GM19193 (cell line): Measurements from ENCODE around the gene PTPRN2.

ENCODE experiments used
- POLR2A ChIP-seq: IDR thresholded peaks from 4 replicates; pipeline ENCODE4 v1.6.1; 2011; ENCODE audit not compliant: insufficient read depth, insufficient read length; ENCODE audit errors: extremely low read depth

Gene PTPRN2

DNA sequence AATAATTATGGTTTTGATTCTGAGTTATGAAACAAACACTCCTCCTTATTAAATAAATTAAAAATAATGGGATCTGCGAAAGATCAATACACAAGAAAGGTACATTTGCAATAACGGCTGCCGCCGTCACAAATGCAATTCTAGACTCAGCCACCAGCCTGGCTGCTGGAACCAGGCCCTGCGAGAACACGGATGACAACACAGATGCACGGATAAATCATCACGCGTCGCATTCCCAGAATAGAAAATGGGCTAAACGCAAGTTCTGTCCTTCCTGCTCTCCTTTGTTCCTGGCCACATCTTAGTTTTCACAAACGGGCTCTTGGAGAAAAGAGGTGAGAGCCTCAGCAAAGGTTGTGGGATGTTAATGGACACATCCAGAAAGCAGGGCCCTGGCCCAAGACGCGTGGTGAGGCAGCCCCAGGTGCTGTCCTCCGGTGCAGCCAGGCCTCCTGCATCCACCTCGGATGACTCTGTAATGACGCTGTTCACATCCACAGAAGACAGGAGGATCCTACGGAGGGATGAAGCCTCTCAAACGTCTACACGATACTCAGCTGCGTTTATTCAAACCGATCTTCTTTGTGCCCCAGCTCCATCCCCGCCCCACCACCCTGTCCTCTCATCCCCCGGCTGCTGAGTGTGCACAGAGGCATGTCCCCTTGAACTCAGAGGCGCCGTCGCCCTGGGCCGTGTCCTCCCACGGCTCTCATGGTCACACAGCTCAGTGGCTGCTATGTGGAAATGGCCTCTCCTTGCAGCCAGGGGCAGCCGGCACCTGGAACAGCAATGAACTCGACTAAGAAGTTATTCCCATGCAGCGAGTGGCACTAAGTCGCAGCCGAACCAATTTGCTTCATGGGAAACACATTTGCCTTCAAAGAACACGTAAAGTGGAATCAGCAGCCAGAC is 197.9 kb downstream of the PTPRN2 start:
- TF ChIP-seq POLR2A, result no peak

DNA sequence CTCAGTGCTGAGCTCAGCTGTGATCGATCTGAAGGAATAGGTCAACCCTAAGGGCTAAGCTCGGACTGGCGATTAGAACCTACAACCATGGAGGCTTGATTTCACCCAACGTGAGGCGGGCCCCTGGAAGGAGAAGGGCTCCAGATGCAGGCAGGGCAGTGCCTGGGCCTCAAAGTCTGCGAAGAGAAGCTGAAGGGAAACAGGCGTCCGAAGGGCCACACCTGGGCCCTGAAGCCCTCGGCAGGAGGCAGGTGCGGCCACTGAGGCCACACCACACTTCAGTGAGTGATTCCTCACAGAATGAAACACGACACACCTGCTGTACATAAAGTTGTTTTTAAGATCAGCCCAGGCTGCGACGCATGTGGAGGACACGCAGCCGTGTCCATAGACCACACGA is 198.7 kb downstream of the PTPRN2 start:
- TF ChIP-seq POLR2A, result no peak

DNA sequence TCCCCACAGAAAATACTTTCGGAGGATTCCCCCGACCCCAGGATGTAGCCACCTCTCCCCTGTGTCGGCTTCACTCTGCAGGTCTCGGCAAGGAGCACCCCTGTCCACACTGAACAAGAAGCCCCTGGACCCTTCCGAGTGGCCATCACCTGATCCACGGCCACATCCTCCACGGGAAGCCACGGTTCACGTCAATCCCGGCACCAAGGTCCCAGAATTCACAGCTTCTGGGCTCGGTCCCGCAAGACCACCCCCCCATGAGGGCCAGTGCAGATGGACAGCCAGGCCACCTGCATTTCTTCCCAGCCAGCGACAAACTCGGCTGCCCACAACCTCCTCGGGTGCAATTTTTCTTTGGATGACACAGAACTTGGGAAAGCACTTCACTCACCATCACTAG is 199.6 kb downstream of the PTPRN2 start:
- no peak for TF ChIP-seq POLR2A

DNA sequence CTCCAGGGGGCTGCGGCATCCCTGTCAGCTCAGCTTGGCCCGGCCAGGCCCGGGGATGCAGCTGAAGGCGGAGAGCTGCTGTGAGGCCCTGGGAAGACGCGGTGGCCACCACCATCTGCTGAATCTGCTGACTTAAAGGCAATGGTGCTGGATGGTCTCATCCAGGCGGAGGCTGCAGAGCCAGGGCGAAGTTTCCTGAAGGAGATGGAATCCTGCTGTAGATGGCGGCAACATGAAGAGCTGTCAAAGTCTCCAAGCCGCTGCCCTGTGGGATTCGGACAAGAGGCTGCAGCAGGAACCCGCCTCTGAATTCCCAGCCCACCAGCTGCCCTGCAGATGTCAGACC is 200.1 kb downstream of the PTPRN2 start:
- no peak for TF ChIP-seq POLR2A

DNA sequence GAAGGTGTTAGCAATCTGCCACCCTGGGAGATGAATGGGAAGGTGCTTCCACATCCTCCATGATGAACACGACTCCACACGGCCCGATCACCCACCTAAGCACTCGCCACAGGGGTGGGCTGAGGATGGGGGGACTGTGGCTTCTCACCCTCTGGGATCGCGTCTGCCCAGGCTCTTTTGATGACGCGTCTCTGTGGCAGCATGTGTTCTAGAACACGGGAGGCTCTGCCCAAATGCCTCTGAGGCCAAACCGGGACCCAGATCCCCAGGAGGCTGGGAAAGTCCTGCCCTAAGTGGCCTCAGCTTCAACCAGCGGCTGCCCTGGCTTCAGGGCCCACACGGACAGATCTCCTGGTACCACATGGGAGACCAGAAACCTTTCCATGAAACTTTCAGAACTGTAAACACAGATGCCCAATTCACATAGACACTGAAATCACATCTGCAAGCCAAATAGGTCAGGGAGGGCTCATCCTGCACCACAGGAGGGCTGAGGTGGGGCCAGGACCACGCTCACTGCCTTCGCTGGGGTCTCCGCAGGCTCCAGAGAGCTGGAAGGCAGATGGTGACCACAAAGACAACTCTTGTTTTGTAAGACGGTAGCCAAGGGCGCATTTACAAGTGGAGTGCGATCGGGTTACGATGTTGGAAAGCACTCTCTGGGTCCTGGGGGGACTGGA is 200.6 kb downstream of the PTPRN2 start:
- no peak for TF ChIP-seq POLR2A

DNA sequence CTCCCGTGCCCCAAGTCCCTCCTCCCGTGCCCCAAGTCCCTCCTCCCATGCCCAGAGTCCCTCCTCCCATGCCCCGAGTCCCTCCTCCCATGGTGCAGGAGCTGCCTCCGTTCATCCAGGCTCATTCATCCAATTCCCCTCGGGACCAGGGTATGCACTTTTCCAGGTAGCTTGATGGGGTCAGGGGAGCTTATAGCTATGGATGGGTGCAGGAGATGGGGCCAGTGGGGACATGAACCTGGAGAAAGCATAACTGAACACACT is 201.3 kb downstream of the PTPRN2 start:
- TF ChIP-seq POLR2A, result no peak

DNA sequence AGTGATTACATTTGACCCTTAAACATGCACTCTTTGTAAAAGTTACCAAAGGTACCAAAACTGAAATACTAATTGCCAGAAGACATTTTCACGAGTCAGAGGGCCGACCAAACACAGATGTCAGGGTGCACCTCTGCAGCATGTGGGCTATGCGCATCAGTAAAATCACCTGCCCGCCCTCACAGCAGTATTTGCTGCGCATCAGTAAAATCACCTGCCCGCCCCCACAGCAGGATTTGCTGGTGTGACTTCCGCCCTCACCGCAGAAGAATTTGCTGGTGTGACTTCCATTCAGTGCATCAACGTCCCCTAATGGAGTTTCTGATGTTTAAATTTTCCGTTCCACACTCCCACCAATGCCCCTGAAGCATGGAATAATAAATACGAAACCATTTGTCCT is 202.9 kb downstream of the PTPRN2 start:
- no peak for TF ChIP-seq POLR2A

DNA sequence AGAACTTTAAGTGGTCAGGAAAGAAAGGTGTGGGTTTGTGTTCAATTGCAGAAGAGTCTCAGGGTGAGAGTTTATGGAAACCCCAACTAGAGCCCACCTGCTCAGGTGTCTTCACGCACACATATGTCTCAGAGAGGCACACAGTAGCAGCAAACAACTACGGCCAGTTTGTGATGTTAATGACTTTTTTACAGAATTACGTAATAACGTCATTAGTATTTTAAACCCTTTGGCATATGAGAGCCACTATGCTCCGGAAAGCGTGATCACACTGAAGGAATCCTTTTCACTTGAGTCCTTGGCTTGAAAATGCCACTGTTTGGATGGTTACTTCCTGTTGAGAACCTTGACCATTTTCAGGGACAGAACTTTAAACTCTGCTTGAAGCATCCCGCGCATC is 204.0 kb downstream of the PTPRN2 start:
- TF ChIP-seq POLR2A, result no peak

DNA sequence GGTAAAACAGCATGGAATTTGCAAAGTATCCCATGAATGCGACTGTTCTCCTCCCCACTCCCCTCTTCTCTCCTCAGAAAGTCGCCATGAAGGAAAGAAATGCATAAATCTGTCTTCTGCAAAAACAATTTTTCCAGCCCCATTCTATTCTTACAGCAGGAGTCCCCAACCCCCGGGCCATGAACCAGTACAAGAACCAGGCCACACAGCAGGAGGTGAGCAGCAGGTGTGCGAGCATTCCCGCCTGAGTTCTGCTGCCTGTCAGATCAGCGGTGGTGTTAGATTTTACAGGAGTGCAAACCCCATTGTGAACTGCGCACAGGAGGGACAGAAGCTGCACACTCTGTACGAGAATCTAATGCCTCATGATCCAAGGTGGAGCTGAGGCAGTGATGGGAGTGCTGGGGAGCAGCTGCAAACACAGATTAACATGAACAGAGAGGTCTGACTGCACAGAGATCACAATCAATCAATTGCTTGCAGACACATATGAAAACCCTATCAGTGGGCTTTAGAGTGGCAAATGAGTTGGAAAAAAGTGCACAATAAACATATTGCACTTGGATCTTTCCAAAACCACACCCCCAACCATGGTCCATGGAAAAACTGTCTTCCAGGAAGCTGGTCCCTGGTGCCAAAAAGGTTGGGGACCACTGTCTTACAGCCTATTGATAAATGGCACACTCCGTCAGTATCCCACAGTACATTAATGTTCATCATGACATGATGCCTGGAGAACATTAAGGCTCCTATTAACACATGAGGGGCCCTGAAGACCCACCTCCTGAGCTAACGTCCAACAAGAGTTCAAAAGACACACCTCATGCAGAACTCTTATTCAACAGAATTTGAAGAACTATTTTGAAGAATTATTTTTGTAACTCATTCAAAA is 205.0 kb downstream of the PTPRN2 start:
- no peak for TF ChIP-seq POLR2A

DNA sequence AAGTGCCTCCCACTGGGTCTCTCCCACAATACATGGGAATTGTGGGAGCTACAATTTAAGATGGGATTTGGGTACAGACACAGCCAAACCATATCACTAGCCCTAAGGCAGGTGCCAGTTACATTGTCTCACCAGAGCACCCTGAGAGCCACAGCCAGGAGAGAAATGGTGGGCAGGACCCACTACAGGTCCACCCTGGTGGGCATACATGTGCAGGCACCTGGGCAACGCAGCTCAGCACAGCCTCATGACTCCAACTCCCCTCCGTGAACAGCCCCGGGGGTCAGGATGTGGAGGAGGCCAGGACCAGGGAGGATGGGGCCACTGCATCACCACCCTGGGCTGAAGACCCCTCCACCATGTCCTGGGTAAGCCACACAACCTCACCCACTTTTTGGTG is 205.7 kb downstream of the PTPRN2 start:
- TF ChIP-seq POLR2A, result no peak

DNA sequence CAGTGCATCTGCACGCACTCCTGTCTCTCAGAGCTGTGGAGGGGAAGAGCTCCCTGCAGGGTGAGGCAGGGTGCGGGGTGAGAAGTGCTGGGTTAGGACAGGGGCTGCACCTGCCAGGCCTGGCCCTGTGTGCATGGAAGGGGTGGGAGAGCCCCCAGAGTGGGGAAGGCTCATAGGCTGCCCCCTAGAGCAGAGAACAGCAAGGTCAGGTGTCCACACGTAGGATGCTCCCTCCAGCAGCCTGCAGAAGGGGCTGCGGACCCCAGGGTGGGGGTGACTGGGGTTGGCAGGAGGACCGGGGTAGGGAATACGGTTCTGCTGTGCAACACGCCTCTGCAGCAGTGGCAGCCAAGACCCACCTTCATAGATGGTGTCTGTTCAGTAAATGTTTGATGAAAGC is 208.6 kb downstream of the PTPRN2 start:
- no peak for TF ChIP-seq POLR2A

DNA sequence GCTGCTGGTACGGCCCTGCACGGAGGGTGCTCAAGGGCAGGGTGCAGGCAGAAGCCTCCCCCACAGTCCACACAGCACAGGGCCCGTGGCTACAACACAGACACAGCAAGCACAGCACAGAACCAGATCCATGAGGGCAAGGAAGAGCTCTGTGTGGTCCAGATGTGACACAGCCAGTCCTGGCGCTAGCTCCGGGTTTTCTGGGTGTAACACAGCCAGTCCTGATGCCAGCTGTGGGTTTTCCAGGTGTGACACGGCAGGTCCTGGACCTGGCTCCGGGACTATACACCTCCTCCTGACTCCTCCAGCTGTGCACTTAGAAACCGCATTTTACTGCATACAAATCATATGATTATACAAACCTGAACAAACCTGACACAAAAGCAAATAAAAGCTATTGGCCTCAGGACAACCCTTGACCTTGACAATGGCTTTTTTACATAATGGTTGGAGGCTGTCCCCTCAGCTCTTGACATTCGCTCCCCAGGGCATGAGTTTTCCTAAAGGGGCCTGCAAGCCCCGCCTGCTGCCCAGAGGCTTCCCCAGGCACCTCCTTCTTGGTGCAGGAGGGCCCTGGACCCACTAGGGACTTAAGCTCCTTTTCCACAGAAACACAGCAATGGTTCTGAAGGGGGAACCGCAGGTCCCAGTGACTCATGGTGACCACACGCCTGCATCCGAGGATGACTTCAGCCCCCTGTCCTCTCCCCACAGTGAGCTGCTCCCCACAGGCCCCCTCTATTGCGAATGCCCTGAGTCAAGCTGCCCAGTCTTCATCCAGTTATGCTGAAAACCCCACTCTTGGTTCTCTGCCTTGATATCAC is 209.6 kb downstream of the PTPRN2 start:
- no peak for TF ChIP-seq POLR2A

DNA sequence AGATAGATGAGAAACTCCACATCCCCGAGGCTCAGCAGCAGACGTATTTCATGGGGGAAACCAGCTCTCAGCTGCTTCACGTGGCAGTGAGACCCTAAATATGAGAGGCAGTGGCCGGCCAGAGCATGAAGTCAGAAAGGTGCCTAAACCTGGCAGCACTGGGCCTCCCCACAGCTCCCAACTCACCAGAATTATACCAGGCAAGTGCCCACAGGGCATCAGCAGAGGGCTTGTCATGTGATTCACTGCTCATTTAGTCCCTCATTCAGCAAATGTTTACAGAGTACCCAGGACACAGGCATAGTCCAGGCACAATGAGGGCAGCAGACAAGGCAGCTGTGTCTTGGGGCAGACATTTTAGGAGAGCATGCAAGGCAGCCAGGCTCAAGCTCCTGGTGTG is 212.6 kb downstream of the PTPRN2 start:
- no peak for TF ChIP-seq POLR2A

DNA sequence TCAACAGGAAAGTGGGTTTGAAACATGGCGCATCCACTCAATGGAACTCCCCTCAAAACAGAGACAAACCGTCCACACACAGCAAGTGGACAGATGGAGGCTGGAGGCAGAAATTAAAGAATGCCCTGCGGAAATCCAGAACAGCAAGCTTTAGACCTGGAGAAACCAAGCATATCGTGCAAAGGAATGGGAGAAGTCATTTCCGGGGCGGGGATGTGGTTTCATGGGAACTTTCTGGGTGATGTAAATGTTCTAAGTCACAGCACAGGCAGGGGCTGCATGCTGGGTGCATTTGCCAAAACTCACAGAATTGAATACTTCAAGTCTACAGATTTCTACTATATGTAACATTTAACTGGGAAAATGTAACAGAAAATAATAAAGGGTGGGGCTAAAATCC is 213.0 kb downstream of the PTPRN2 start:
- no peak for TF ChIP-seq POLR2A

DNA sequence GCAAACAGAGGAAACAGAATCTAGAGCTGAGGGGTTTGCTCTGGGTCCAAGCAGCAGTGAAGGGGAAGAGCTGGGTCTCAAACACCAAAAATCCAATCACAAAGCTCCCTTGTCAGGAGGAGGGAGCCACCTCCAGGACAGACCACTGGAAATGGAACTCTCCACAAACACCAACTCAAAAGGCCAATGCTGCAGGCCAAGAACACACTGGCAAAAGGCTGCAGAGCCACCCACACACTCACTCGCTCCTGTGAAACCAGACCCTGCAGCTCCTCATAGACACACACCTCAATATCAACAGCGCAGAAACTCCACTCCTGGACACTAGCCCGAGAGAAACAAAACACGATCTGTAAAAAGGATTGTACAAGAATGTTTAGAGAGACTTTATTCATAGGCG is 213.5 kb downstream of the PTPRN2 start:
- no peak for TF ChIP-seq POLR2A

DNA sequence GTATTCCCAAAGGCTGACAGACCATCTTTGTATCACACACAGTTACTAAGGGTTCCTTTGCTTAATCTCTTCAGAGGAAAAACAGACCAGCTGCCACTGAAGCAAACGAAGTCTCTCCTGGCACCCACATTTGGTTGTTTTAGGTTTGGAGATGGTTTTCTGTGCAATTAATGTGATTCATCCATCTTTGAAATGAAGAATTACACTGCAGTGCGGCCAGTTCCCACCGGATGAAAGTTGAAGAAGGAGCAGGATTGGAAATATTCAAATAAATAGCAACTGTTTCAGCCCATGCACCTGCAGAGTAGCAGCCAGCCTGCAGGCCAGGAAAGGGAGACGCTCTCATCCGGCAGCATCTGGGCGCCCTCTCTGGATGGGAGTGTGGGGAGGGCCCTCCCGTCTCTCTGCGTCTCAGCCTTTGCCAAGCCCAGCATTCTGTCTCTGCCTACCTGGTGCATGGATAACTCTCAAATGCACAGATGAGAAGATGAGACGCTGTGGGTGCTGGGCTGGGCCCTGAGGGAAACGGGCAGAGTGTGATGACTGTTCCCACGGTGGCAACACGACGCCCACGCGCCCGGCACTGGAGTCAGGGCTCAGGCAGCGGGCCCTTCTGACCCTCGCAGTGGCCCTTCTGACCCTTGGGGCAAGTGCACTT is 214.0 kb downstream of the PTPRN2 start:
- no peak for TF ChIP-seq POLR2A
